ENCODE data around the gene ANXA1. TPM values are rescaled to one million over a fixed set of nuclear protein-coding genes. Genes with fewer than 3 reads are reported as not detected.

The ANXA1 gene
- total and polyA plus RNA-seq, 7 donors: 52.5 to 214 (median 135) TPM

DNA sequence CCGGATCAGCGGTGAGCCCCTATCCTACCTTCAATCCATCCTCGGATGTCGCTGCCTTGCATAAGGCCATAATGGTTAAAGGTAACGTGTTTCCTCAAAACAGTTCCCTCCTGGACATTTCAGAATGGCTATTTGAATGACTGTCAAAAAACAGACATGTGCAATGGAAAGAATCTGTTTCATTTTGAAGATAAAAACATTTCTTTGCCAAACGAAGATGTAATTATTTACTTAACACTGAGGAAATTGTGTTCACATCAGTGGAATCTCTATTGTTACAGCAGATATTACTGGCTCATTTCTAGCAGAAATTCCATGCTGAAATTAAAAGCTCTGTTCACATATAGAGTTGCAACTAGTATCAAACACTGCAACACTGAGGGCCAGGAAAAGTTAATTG is 7.1 kb downstream of the ANXA1 start:
- 86 to 87% methylated on average over 6 of the region's 6 CpGs for WGBS, 2 donors
- TF ChIP-seq, protein P1, sequence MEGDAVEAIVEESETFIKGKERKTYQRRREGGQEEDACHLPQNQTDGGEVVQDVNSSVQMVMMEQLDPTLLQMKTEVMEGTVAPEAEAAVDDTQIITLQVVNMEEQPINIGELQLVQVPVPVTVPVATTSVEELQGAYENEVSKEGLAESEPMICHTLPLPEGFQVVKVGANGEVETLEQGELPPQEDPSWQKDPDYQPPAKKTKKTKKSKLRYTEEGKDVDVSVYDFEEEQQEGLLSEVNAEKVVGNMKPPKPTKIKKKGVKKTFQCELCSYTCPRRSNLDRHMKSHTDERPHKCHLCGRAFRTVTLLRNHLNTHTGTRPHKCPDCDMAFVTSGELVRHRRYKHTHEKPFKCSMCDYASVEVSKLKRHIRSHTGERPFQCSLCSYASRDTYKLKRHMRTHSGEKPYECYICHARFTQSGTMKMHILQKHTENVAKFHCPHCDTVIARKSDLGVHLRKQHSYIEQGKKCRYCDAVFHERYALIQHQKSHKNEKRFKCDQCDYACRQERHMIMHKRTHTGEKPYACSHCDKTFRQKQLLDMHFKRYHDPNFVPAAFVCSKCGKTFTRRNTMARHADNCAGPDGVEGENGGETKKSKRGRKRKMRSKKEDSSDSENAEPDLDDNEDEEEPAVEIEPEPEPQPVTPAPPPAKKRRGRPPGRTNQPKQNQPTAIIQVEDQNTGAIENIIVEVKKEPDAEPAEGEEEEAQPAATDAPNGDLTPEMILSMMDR (IDR thresholded peaks at IDR 0.05): no peak
- TF ChIP-seq POLR2A (IDR thresholded peaks at IDR 0.05) (no peak), EP300 (IDR thresholded peaks at IDR 0.05) (no peak), POLR2AphosphoS5 (IDR thresholded peaks at IDR 0.05) (no peak)
- Histone ChIP-seq H3K27ac (no peak overlapping the region), H3K36me3 (peaks cover 2 to 54% (median 33%) of the 10 kb centered on the region in 4 donors), H3K4me3 (no peak overlapping the region), H3K27me3 (no peaks in the 10 kb centered on the region), H3K9me3 (no peaks in the 10 kb centered on the region), H3K4me1 (peaks cover 0 to 44% (median 33%) of the 10 kb centered on the region in 4 donors)
- intact Hi-C loops (cut with DNase I): no loop called here
- no peak for DNase-seq

DNA sequence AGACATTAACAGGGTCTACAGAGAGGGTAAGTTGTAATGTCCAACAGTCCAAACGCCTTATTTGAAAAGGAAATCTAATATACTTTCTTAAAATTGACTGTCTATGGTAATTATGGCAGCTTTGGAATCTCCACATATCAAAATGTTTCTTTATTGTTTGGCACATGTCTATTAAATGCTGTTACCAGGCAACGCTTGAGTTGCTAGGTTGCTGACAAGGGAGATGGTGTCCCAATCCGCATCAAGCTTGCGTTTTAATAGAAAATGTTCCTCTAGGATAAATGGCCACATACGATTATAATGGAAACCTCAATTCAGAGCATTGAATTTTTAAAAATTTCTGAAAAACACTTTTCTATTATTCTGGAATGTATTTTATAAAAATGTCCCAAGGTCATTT is 9.2 kb downstream of the ANXA1 start:
- Histone ChIP-seq H3K4me1 (peaks cover 0 to 23% (median 18%) of the 10 kb centered on the region in 4 donors), H3K27ac (no peak overlapping the region), H3K27me3 (no peaks in the 10 kb centered on the region), H3K36me3 (peaks cover 5 to 75% (median 48%) of the 10 kb centered on the region in 4 donors), H3K4me3 (no peak overlapping the region), H3K9me3 (no peaks in the 10 kb centered on the region)
- intact Hi-C loops (cut with DNase I): no loop called here
- WGBS, 2 donors: 93 to 94% methylated on average over 5 of the region's 5 CpGs
- DNase-seq: no peak
- TF ChIP-seq, protein P1 (IDR thresholded peaks at IDR 0.05): no peak
- TF ChIP-seq POLR2A (IDR thresholded peaks at IDR 0.05): no peak
- no peak for TF ChIP-seq EP300 (IDR thresholded peaks at IDR 0.05)
- TF ChIP-seq POLR2AphosphoS5 (IDR thresholded peaks at IDR 0.05): no peak

DNA sequence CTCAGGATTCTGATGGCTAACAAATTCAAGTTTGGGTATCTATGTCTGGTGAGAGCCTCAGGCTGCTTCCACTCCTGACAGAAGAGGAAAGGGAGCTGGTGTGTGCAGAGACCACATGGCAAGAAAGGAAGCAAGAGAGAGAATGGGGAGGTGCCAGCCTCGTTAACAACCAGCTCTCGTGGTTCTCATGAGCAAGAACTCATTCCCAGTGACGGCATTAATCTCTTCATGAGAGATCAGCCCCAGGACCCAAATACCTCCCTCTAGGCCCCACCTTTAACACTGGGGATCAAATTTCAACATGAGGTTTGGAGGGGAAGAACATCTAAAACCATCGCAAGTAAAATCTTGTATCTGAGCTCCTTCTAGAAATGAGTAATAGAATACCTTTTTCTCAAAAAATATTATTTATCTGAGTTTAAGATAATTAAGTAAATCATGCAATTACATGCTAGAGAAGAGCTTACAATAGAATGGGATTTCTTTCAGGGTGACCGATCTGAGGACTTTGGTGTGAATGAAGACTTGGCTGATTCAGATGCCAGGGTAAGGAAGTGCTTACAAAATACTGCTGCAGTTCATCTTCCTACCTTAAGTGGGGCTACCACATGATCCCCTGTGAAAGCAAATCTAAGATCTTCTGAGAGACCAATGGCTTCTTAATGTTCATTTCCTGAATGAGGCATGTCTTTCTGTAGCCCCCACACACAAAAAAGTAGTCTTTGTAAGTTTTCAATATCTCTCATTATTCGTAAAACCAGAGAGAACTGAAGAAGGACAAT is 11.5 kb downstream of the ANXA1 start:
- intact Hi-C loops (cut with DNase I): no loop called here
- Histone ChIP-seq H3K9me3 (no peaks in the 10 kb centered on the region), H3K36me3 (peaks cover 5 to 99% (median 63%) of the 10 kb centered on the region in 4 donors)

DNA sequence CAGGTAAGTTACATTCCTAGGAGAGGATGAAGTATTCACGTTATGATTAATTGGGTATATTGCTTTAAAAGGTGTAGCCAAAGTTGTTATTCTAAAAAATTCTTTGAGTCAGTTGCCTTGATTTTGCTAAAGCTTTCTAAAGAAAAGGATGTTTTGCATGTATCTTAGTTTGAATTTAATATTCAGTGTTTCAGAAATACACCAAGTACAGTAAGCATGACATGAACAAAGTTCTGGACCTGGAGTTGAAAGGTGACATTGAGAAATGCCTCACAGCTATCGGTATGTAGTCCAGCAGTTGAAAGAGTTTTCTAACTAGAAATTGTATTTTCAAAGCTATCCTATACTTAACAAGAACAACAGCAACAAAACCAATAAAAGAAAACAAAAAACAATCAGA is 14.2 kb downstream of the ANXA1 start:
- no peaks in the 10 kb centered on the region for H3K27me3 ChIP-seq
- DNase-seq: no peak
- TF ChIP-seq EP300 (IDR thresholded peaks at IDR 0.05) (no peak), POLR2A (IDR thresholded peaks at IDR 0.05) (no peak), POLR2AphosphoS5 (IDR thresholded peaks at IDR 0.05) (no peak)
- TF ChIP-seq, protein P1 (IDR thresholded peaks at IDR 0.05): no peak
- H3K36me3 ChIP-seq: peaks cover 5 to 99% (median 55%) of the 10 kb centered on the region in 4 donors
- H3K4me1 ChIP-seq: no peaks in the 10 kb centered on the region
- H3K9me3 ChIP-seq: no peaks in the 10 kb centered on the region
- intact Hi-C loops (cut with DNase I): no loop called here
- no peak overlapping the region for H3K4me3 ChIP-seq
- WGBS, 2 donors: 93 to 94% methylated on average over 2 of the region's 2 CpGs
- no peak overlapping the region for H3K27ac ChIP-seq

More for the DNA sequence above, 11.5 kb downstream of the ANXA1 start:
- DNase-seq: no peak
- TF ChIP-seq, protein P1 (IDR thresholded peaks at IDR 0.05): no peak
- TF ChIP-seq POLR2AphosphoS5 (IDR thresholded peaks at IDR 0.05): no peak
- TF ChIP-seq POLR2A (IDR thresholded peaks at IDR 0.05): no peak
- Histone ChIP-seq H3K27ac (no peak overlapping the region), H3K4me3 (no peak overlapping the region), H3K27me3 (no peaks in the 10 kb centered on the region), H3K4me1 (peaks cover 0 to 1% (median under 1%) of the 10 kb centered on the region in 4 donors)
- 80 to 88% methylated on average over 6 of the region's 6 CpGs for WGBS, 2 donors

Measured in sigmoid colon (tissue), 7 donors.